AG09319 (cell line): Measurements from ENCODE around the gene PIEZO1.

ENCODE experiments used
- DNase-seq: peaks from one replicate; pipeline ENCODE4 v3.0.0-alpha.2; 2010; ENCODE audit warnings: low read depth; ENCODE audit errors: extremely low read depth
- CTCF ChIP-seq: IDR thresholded peaks from 2 replicates; pipeline ENCODE4 v1.5.1; 2011; ENCODE audit warnings: low read depth, mild to moderate bottlenecking, inconsistent platforms, low read length, moderate library complexity

The PIEZO1 gene

GRCh38 chr16:88785106-88785924 is at the start of gene PIEZO1:
Gene PIEZO1 (minus strand): TSS chr16:88785220. CDS start chr16:88784964, 256 bp downstream.
- DNase-seq = no peak
- peak; percentile 76 for TF ChIP-seq CTCF

- no peak for DNase-seq
- no peak for TF ChIP-seq CTCF
Observed at GRCh38 chr16:88834670-88835069, 49.6 kb upstream of the PIEZO1 start.

- no peak for TF ChIP-seq CTCF
Observed at GRCh38 chr16:88833086-88833485, 48.1 kb upstream of the PIEZO1 start.

GRCh38 chr16:88831838-88832237 is 46.8 kb upstream of the PIEZO1 start:
- no peak for TF ChIP-seq CTCF
- no peak for DNase-seq

More at GRCh38 chr16:88833086-88833485, 48.1 kb upstream of the PIEZO1 start:
- DNase-seq = no peak

GRCh38 chr16:88830783-88831182 is 45.8 kb upstream of the PIEZO1 start:
- DNase-seq = no peak
- no peak for TF ChIP-seq CTCF

GRCh38 chr16:88830258-88830657 is 45.2 kb upstream of the PIEZO1 start:
- TF ChIP-seq CTCF = no peak
- no peak for DNase-seq

GRCh38 chr16:88828711-88829110 is 43.7 kb upstream of the PIEZO1 start:
- no peak for TF ChIP-seq CTCF
- no peak for DNase-seq
